A673 (cell line): ENCODE data around the gene ZNF688. TPM values are rescaled to one million over a fixed set of nuclear protein-coding genes. Genes with fewer than 3 reads are reported as not detected.
A peak's percentile ranks its signal among the peaks of the same experiment; 100 is the strongest.

Experiments used
- Bru-seq: library from RNA; stranded (reverse); fragments of 400-500 nt; gene quantifications from one replicate; lab custom pipeline; 2021; lab: Mats Ljungman, UMichigan
- BruChase-seq, 2 experiments: library from RNA; stranded (reverse); fragments of 400-500 nt; gene quantifications; one replicate each; lab custom pipeline; 2021; lab: Mats Ljungman, UMichigan
- BruUV-seq: library from RNA; stranded (reverse); fragments of 400-500 nt; replicated peaks from 2 replicates; lab custom pipeline; 2021; lab: Mats Ljungman, UMichigan
- CTCF ChIA-PET: fragments of 300-600 bp; sonication (Branson Sonifier 250); formaldehyde crosslinking; loops from one replicate; lab custom pipeline; 2022; ENCODE audit warnings: antibody characterized with exemption; lab: Charles Lee
- POLR2A ChIA-PET: fragments of 300-600 bp; sonication (Branson Sonifier 250); formaldehyde crosslinking; loops from one replicate; lab custom pipeline; 2022; ENCODE audit warnings: antibody characterized with exemption; ENCODE audit not compliant: low non-redundant PET; lab: Charles Lee
- DNase-seq: peaks from one replicate; pipeline ENCODE4 v3.0.0-alpha.2; 2015; ENCODE audit warnings: low spot score
- H3K27ac ChIP-seq: fragments of 200-600 bp; sonication (generic); 2 replicates; pipeline ENCODE4 v1.5.1; 2016; ENCODE audit warnings: mixed run types, low read depth, mild to moderate bottlenecking, mixed read lengths, antibody characterized with exemption, low read length; ENCODE audit not compliant: poor library complexity, severe bottlenecking
- H3K27me3 ChIP-seq: fragments of 200-600 bp; sonication (generic); replicated peaks from 2 replicates; pipeline ENCODE4 v1.6.1; 2017; ENCODE audit warnings: mixed run types, low read depth, mild to moderate bottlenecking, mixed read lengths, antibody characterized with exemption, low read length; ENCODE audit not compliant: insufficient read depth, poor library complexity
- H3K36me3 ChIP-seq: fragments of 200-600 bp; sonication (generic); 2 replicates; pipeline ENCODE4 v1.6.1; 2016; ENCODE audit warnings: mixed run types, mild to moderate bottlenecking, mixed read lengths, antibody characterized with exemption, low read length; ENCODE audit not compliant: insufficient read depth, poor library complexity, severe bottlenecking
- H3K4me1 ChIP-seq: fragments of 200-600 bp; sonication (generic); 2 replicates; pipeline ENCODE4 v1.6.1; 2017; ENCODE audit warnings: mixed run types, mild to moderate bottlenecking, mixed read lengths, antibody characterized with exemption, low read length; ENCODE audit not compliant: insufficient read depth, poor library complexity, severe bottlenecking
- H3K4me3 ChIP-seq: fragments of 200-600 bp; sonication (generic); 2 replicates; pipeline ENCODE4 v1.5.1; 2016; ENCODE audit warnings: low read depth, mixed run types, mild to moderate bottlenecking, mixed read lengths, low read length; ENCODE audit not compliant: poor library complexity, severe bottlenecking
- H3K9me3 ChIP-seq: fragments of 200-600 bp; sonication (generic); 2 replicates; pipeline ENCODE4 v1.6.1; 2016; ENCODE audit warnings: mixed run types, low read depth, mild to moderate bottlenecking, mixed read lengths, antibody characterized with exemption, low read length; ENCODE audit not compliant: poor library complexity, severe bottlenecking
- EZH2 ChIP-seq: fragments of 200-600 bp; sonication (generic); IDR thresholded peaks from 2 replicates; pipeline ENCODE4 v1.6.1; 2017; ENCODE audit warnings: borderline replicate concordance, low read depth, mild to moderate bottlenecking, mixed read lengths, antibody characterized with exemption, low read length; ENCODE audit not compliant: poor library complexity, severe bottlenecking
- intact Hi-C: fragments of 100-400 bp; cut with micrococcal nuclease; formaldehyde crosslinking; loops from one replicate; pipeline ENCODE4 v1.10.0; 2022; ENCODE audit not compliant: unreplicated experiment
- long read RNA-seq: library from polyadenylated mRNA; stranded (forward); transcript quantifications from one replicate; pipeline ENCODE4 v2.0.0, GENCODE V29; 2022
- total RNA-seq: library from RNA; stranded (reverse); gene quantifications from 2 replicates; pipeline ENCODE4 v1.2.3, GENCODE V29; 2021
- TF ChIP-seq, protein P1 (sequence below): fragments of 300-800, 200-600 bp; sonication (generic); conservative IDR thresholded peaks from 2 replicates; pipeline ENCODE4 v1.5.1; 2017; ENCODE audit warnings: low read depth, mild to moderate bottlenecking, antibody characterized with exemption, low read length, moderate library complexity, mixed read lengths

The ZNF688 gene
- total RNA-seq: 8.5 and 9.1 TPM in 2 replicates
- Bru-seq, nascent RNA: percentile 50 among the genes with signal in this experiment
- percentile 54 among the genes with signal in this experiment for BruChase-seq, experiment 1, labeled RNA remaining after a 2-hour chase
- BruChase-seq, experiment 2, labeled RNA remaining after a 6-hour chase: percentile 69 among the genes with signal in this experiment
- long read RNA-seq, transcript ZNF688-201 (3 exons, 2,506 nt): major isoform, 7 of 12 reads
- long read RNA-seq, partial matches to known transcripts: 0 of 12 reads
- long read RNA-seq, other reads (novel, unspliced or antisense): 2 of 12 reads

DNA sequence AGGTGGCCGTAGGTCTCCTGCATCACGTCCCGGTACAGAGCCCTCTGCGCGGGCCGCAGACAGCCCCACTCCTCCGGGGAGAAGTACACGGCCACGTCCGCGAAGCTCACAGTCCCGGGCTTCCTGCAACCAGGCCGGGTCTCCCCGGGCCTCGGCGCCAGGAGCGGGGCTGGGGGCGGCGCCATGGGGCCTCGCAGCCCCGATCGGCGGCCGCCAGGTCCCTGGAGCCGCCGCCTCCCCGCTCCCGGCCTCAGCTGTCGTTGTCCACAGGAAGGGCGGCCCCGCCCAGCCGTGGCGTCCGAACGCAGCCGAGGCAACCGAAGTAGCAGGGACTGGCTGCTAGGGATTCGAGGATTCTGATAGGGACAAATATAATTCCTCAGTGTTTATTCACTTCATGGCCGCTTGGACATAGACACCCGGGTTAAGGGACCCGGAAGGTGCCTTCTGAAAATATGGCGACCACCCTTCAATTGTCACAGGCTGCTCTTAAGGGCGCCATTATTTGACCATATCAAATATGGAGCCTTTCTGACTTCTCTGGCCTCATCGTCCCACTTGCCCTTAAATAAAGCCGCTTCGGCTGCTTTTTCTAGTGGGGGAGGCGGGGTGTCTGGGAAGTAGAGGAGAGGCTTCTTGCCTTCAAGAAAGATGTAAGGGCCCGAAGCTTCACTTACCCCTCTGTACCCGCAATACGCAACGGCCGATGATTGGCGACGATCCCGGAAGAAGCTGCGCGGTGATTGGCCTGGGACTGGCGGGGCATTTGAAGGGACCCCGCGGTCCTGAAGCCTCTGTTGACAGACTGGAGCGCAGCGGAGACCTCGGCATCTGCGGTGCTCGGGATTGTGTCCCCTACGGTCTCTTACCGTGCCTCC is at the start of gene ZNF688:
ZNF688 (minus strand) TSS at position 270 of the 878 bp plus-strand sequence; CDS start at position 185, 85 bp downstream.
- Histone ChIP-seq H3K9me3 (no peaks in the 10 kb centered on the region), H3K4me3 (peak within 1 kb of the TSS; percentile 72), H3K4me1 (peaks cover 34% of the 10 kb centered on the region), H3K27ac (peak within 1 kb of the TSS; percentile 90), H3K36me3 (no peaks in the 10 kb centered on the region), H3K27me3 (no peaks in the 10 kb centered on the region)
- ChIA-PET POLR2A (interaction anchor here (0.5 to 1.2 kb wide), 3 partner anchors 13 to 1004 kb away, joined by 5 read pairs; partner anchors contain the start of gene ZNF764), CTCF (interaction anchor here (0.9 kb wide), 1 partner anchor 36 kb away, joined by 3 read pairs; no protein-coding TSS in a partner anchor)
- TF ChIP-seq, protein P1, sequence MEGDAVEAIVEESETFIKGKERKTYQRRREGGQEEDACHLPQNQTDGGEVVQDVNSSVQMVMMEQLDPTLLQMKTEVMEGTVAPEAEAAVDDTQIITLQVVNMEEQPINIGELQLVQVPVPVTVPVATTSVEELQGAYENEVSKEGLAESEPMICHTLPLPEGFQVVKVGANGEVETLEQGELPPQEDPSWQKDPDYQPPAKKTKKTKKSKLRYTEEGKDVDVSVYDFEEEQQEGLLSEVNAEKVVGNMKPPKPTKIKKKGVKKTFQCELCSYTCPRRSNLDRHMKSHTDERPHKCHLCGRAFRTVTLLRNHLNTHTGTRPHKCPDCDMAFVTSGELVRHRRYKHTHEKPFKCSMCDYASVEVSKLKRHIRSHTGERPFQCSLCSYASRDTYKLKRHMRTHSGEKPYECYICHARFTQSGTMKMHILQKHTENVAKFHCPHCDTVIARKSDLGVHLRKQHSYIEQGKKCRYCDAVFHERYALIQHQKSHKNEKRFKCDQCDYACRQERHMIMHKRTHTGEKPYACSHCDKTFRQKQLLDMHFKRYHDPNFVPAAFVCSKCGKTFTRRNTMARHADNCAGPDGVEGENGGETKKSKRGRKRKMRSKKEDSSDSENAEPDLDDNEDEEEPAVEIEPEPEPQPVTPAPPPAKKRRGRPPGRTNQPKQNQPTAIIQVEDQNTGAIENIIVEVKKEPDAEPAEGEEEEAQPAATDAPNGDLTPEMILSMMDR: no peak
- TF ChIP-seq EZH2: no peak
- peak; percentile 98 for DNase-seq
- BruUV-seq: no TSS peak
- intact Hi-C loops: no loop called here

DNA sequence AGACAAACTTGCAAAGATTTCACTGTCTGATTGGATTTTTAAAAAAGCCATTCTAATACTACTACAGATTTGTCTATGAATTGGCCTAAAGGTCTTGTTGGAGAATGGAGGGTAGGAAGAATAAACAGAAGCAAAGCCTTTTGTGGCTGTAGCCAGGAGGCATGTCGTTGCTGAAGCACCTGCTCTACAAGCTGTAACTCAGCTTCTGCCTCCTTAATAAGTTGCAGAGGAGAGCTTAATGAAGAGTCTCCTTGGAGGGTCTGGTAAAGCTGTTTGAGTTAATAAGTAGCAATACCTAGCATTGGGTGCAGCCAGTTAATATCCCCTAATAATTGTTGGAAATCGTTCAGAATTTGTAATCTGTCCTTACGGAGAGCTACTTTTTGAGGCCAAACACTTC is 48.7 kb upstream of the ZNF688 start:
- ChIA-PET POLR2A (interaction anchor here (0.7 kb wide), 1 partner anchor 141 kb away, joined by 3 read pairs; no protein-coding TSS in a partner anchor), CTCF (interaction anchor here (1.0 kb wide), 1 partner anchor 9 kb away, joined by 5 read pairs; no protein-coding TSS in a partner anchor)
- no peaks in the 10 kb centered on the region for H3K27me3 ChIP-seq
- H3K9me3 ChIP-seq: no peaks in the 10 kb centered on the region
- H3K27ac ChIP-seq: no peak overlapping the region
- H3K36me3 ChIP-seq: no peaks in the 10 kb centered on the region
- DNase-seq: no peak
- H3K4me3 ChIP-seq: no peak overlapping the region
- intact Hi-C loops: loop anchor here (10.0 kb wide), 2 partner anchors 65 to 575 kb away; no protein-coding TSS in a partner anchor
- TF ChIP-seq, protein P1: no peak
- no peak for TF ChIP-seq EZH2
- no peaks in the 10 kb centered on the region for H3K4me1 ChIP-seq
- BruUV-seq: no TSS peak

GRCh38 chr16:30619638-30620037 is 48.1 kb upstream of the ZNF688 start:
- no peaks in the 10 kb centered on the region for H3K9me3 ChIP-seq

More at GRCh38 chr16:30619638-30620037, 48.1 kb upstream of the ZNF688 start:
- Histone ChIP-seq H3K27me3 (no peaks in the 10 kb centered on the region), H3K4me3 (no peak overlapping the region), H3K27ac (no peak overlapping the region), H3K36me3 (no peaks in the 10 kb centered on the region), H3K4me1 (no peaks in the 10 kb centered on the region)
- intact Hi-C loops: loop anchor here (10.0 kb wide), 2 partner anchors 65 to 575 kb away; no protein-coding TSS in a partner anchor
- ChIA-PET CTCF (interaction anchor here (1.0 kb wide), 1 partner anchor 10 kb away, joined by 5 read pairs; no protein-coding TSS in a partner anchor), POLR2A (interaction anchor here (0.7 to 0.8 kb wide), 2 partner anchors 9 to 140 kb away, joined by 3 read pairs; partner anchors contain the start of gene ZNF689)
- no TSS peak for BruUV-seq
- DNase-seq: no peak
- TF ChIP-seq, protein P1: no peak
- TF ChIP-seq EZH2: no peak
